SK-N-SH treated with all-trans-retinoic acid at 6 μM for 48 hours (cell line): ENCODE measurements around the gene SPEF1.

Experiments
- ATAC-seq: fragments of 200-7000 bp; cut with Tn5 transposase; 3 replicates; pipeline ENCODE4 v1.9.1; 2020; ENCODE audit warnings: mild to moderate bottlenecking, moderate library complexity
- BACH2 ChIP-seq: fragments of 250-450 bp; sonication (Bioruptor Pico); IDR thresholded peaks from 2 replicates; pipeline ENCODE4 v1.9.0; 2021; ENCODE audit warnings: mild to moderate bottlenecking, borderline replicate concordance
- CSRNP3 ChIP-seq: fragments of 250-450 bp; sonication (Bioruptor Pico); IDR thresholded peaks from 2 replicates; pipeline ENCODE4 v1.5.1; 2021; ENCODE audit warnings: mild to moderate bottlenecking, moderate library complexity
- GLIS3 ChIP-seq: fragments of 250-450 bp; sonication (Bioruptor Pico); IDR thresholded peaks from 2 replicates; pipeline ENCODE4 v1.5.0; 2020; ENCODE audit warnings: mild to moderate bottlenecking, moderate library complexity
- ISL1 ChIP-seq: fragments of 250-450 bp; sonication (Bioruptor Pico); IDR thresholded peaks from 2 replicates; pipeline ENCODE4 v2.1.2; 2022; ENCODE audit warnings: mild to moderate bottlenecking, moderate library complexity
- PATZ1 ChIP-seq: fragments of 250-450 bp; sonication (Bioruptor Pico); IDR thresholded peaks from 2 replicates; pipeline ENCODE4 v1.8.0; 2020; ENCODE audit warnings: mild to moderate bottlenecking, moderate library complexity, borderline replicate concordance
- POU6F1 ChIP-seq: fragments of 250-450 bp; sonication (Bioruptor Pico); IDR thresholded peaks from 2 replicates; pipeline ENCODE4 v1.8.0; 2021; ENCODE audit warnings: low read depth, mild to moderate bottlenecking, moderate library complexity, borderline replicate concordance
- PPARA ChIP-seq: fragments of 250-450 bp; sonication (Bioruptor Pico); IDR thresholded peaks from 2 replicates; pipeline ENCODE4 v1.5.0; 2020; ENCODE audit warnings: mild to moderate bottlenecking, borderline replicate concordance
- RARB ChIP-seq: fragments of 250-450 bp; sonication (Bioruptor Pico); IDR thresholded peaks from 2 replicates; pipeline ENCODE4 v1.8.0; 2021; ENCODE audit warnings: mild to moderate bottlenecking, moderate library complexity
- SNAI2 ChIP-seq: fragments of 250-450 bp; sonication (Bioruptor Pico); IDR thresholded peaks from 2 replicates; pipeline ENCODE4 v1.5.0; 2020; ENCODE audit warnings: mild to moderate bottlenecking, moderate library complexity
- TCF4 ChIP-seq: fragments of 250-450 bp; sonication (Bioruptor Pico); IDR thresholded peaks from 2 replicates; pipeline ENCODE4 v1.8.0; 2021; ENCODE audit warnings: mild to moderate bottlenecking, moderate library complexity, borderline replicate concordance
- TSHZ2 ChIP-seq: fragments of 250-450 bp; sonication (Bioruptor Pico); IDR thresholded peaks from 2 replicates; pipeline ENCODE4 v1.5.0; 2020; ENCODE audit warnings: mild to moderate bottlenecking, moderate library complexity
- ZC3H10 ChIP-seq: fragments of 250-450 bp; sonication (Bioruptor Pico); IDR thresholded peaks from 2 replicates; pipeline ENCODE4 v1.5.1; 2021; ENCODE audit warnings: mild to moderate bottlenecking, moderate library complexity
- ZNF565 ChIP-seq: fragments of 450-650 bp; formaldehyde crosslinking; conservative IDR thresholded peaks from 2 replicates; pipeline ENCODE4 v1.5.0; 2020; ENCODE audit warnings: low read depth, mild to moderate bottlenecking, moderate library complexity
- ZNF70 ChIP-seq: fragments of 450-650 bp; formaldehyde crosslinking; IDR thresholded peaks from 2 replicates; pipeline ENCODE4 v1.5.0; 2020; ENCODE audit warnings: mild to moderate bottlenecking, moderate library complexity
- ZNF8 ChIP-seq: fragments of 450-650 bp; formaldehyde crosslinking; IDR thresholded peaks from 2 replicates; pipeline ENCODE4 v1.5.0; 2020; ENCODE audit warnings: mild to moderate bottlenecking, moderate library complexity

SPEF1 gene

GRCh38 chr20:3767427-3768341, 13.6 kb downstream of the SPEF1 start, which contains the start of gene ADISSP:
Gene ADISSP, minus strand, starts transcription at chr20:3767753. Its CDS starts 7,653 bp downstream, at chr20:3760100.
- TF ChIP-seq SNAI2 (no peak), ZNF565 (CRISPR knock-in tag) (no peak), TCF4 (CRISPR knock-in tag) (no peak), ISL1 (CRISPR knock-in tag) (no peak), RARB (CRISPR knock-in tag) (no peak), PATZ1 (CRISPR knock-in tag) (no peak), TSHZ2 (CRISPR knock-in tag) (no peak), GLIS3 (no peak), ZNF8 (CRISPR knock-in tag) (no peak), ZNF70 (CRISPR knock-in tag) (no peak)
- ATAC-seq, result peak; percentile 92

GRCh38 chr20:3767110-3767426, 14.2 kb downstream of the SPEF1 start:
- peak; percentile 22; the same call in 2 of the 3 replicates for ATAC-seq
- TF ChIP-seq BACH2 (no peak), PPARA (CRISPR knock-in tag) (no peak), CSRNP3 (CRISPR knock-in tag) (no peak), ZNF565 (CRISPR knock-in tag) (no peak), GLIS3 (no peak)

- no peak for TF ChIP-seq SNAI2
- TF ChIP-seq TCF4 (CRISPR knock-in tag), result no peak
- TF ChIP-seq ZC3H10 (CRISPR knock-in tag), result no peak
- no peak for ATAC-seq
These were observed 14.7 kb downstream of the SPEF1 start for GRCh38 chr20:3766422-3767109.

GRCh38 chr20:3765171-3765882, 15.9 kb downstream of the SPEF1 start:
- TF ChIP-seq ZNF8 (CRISPR knock-in tag) (no peak), CSRNP3 (CRISPR knock-in tag) (no peak), POU6F1 (no peak), ZC3H10 (CRISPR knock-in tag) (no peak), TCF4 (CRISPR knock-in tag) (no peak)
- no peak for ATAC-seq
